Stimulated activated CD4-positive, alpha-beta T cell treated with anti-CD3 and anti-CD28 coated beads, TNF-alpha, amount 100 ng/mL, for 4 hours (primary cell): ENCODE measurements around the gene KIR2DL1.
"Not testable (repeated sequence)": the region's sequence is repeated elsewhere in the genome, so short reads cannot be mapped to it uniquely, and the experiment has no call there.

Experiments
- DNase-seq, 3 experiments: peaks; one replicate each; pipeline ENCODE4 v3.0.0-alpha.2; 2020; ENCODE audit warnings: low read depth in 3 of 3

The KIR2DL1 gene

DNA sequence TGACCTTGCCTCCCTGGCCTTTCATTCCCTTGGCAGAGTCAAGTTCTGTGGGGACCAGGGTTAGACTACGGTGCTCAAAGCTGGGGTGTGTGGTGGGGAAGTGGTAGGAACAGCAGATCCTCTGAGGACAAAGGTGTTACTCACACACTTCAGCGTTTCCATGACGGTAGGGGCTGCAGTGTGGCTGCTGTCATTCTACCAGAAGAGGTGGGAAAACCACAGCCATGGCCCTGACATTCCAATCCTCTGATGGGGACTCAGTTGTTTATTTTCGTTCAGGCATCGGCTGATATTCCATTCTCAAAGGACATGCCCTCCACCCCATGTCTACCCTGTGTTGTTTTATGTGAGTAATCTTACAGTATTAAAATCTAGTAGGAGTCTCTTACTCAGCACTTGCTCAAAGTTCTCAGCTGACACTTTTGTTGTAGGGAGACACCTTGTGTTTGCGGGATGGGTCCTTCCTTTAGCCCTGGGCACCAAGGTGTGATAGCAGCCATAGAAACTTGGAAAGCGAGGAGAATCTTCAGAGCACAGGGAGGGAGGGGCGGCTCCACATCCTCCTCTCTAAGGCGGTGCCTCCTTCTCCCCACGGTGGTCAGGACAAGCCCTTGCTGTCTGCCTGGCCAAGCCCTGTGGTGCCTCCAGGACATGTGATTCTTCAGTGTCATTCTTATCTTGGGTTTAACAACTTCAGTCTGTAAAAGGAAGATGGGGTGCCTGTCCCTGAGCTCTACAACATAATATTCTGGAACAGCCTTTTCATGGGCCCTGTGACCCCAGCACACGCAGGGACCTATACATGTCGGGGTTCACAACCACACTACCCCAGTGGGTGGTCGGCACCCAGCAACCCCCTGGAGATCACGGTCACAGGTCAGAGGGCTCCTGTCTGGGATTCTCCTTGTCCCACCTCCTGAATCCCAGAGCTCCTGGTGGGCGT, 1.7 kb downstream of the KIR2DL1 start:
- DNase-seq, result not testable (repeated sequence)

DNA sequence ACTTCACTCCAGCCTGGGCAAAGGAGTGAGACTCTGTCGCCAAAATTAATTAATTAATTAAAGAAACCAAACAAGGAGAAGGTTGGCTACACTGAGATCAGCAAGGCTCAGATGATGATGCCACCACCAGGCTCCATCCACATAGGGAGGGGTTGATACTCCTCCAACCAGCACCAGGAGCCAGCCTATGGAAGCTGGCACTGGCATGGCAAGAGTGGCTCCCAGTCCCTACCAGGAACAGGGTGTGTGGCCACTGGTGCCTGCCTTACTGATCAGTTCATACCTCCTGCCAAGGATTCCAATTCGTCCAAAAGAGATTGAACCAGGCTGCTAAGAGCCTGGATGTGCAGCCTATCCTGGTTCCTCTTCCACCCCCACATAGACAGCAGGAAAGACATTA, 3.1 kb downstream of the KIR2DL1 start:
- DNase-seq, result not testable (repeated sequence)

DNA sequence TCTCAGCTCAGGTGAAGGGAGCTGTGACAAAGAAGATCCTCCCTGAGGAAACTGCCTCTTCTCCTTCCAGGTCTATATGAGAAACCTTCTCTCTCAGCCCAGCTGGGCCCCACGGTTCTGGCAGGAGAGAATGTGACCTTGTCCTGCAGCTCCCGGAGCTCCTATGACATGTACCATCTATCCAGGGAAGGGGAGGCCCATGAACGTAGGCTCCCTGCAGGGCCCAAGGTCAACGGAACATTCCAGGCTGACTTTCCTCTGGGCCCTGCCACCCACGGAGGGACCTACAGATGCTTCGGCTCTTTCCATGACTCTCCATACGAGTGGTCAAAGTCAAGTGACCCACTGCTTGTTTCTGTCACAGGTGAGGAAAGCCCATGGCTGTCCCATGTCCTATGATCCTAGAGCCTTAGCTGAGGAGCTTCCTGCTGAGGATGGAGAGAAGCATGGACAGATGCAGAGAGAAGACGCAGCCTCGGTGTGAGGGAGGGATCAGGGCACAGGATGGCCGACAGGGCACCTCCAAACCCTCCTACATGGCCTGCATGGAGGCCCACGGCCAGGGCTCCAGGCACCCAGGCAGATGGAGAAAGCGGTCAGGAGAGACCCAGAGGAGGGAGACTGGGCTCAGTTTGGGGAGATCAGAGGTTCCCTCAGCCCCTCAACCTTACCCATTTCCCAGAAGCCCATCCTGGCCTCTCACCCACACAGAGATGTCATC, 5.7 kb downstream of the KIR2DL1 start:
- not testable (repeated sequence) for DNase-seq

DNA sequence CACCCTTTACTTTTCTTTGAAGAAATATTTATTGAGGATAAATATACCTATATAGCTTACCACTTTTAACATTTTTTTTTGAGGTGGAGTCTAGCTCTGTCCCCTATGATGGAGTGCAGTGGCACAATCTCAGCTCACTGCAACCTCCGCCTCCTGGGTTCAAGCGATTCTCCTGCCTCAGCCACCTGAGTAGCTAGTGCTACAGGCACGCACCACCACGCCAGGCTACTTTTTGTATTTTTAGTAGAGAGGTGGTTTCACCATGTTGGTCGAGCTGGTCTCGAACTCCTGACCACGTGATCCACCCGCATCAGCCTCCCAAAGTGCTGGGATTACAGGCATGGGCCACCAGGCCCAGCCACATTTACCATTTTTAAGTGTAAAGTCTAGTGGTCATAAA, 6.2 kb downstream of the KIR2DL1 start:
- not testable (repeated sequence) for DNase-seq

DNA sequence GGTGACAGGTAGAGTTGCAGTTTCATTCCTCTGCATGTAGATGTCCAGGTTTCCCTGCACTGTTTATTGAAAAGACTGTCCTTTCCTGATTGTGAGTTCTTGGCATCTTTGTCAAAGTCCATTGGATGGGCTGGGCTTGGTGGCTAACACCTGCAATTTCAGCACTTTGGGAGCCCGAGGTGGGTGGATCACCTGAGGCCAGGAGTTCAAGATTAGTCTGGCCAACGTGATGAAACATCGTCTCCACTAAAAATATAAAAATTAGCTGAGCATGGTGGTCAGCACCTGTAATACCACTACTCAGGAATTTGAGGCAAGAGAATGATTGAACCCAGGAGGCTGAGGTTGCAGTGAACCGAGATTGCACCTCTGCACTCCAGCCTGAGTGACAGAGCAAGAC, 8.3 kb downstream of the KIR2DL1 start:
- not testable (repeated sequence) for DNase-seq

DNA sequence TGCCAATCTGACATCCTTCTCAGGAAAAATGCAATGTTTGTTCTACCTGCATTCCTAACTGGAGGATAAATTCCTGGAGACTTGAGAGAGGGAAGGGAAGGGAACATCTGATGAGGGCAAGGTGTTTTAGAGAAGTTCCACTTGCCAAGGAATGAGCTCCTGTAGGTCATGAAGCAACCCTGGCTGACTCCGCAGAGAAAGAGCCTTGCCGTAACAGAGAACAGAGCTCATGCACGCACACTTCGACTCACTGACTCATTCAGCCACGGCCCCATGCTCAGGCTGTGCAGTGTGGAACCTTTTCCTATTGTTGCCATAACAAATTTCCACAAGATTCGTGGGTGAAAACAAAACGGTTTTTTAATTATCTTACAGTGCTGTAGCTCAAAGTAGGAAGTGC, 9.3 kb downstream of the KIR2DL1 start:
- DNase-seq, result not testable (repeated sequence)

DNA sequence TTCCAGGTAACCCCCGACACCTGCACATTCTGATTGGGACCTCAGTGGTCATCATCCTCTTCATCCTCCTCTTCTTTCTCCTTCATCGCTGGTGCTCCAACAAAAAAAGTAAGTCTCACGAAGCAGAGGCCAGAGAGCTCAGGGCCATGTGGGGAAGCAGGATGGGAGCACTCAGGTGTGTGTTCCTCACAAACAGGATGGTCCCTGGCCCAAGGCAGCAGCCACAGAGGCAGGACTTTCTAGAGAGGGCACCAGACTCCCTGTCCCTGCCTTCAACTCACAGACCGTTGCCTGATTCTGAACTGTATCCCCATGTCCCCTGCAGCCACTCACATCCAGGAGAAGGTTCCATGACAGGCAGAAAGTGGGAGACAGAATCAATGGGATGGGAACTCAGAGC, 13.3 kb downstream of the KIR2DL1 start:
- not testable (repeated sequence) for DNase-seq

DNA sequence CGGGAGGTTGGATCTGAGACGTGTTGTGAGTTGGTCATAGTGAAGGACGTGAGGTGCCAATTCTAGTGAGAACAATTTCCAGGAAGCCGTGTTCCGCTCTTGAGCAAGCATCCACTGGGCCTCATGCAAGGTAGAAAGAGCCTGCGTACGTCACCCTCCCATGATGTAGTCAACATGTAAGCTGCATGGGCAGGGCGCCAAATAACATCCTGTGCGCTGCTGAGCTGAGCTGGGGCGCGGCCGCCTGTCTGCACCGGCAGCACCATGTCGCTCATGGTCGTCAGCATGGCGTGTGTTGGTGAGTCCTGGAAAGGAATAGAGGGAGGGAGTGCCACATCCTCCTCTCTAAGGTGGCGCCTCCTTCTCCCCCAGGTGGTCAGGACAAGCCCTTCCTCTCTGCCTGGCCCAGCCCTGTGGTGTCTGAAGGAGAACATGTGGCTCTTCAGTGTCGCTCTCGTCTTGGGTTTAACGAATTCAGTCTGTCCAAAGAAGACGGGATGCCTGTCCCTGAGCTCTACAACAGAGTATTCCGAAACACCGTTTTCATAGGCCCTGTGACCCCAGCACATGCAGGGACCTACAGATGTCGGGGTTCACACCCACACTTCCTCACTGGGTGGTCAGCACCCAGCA, 16.6 kb downstream of the KIR2DL1 start:
- not testable (repeated sequence) for DNase-seq

DNA sequence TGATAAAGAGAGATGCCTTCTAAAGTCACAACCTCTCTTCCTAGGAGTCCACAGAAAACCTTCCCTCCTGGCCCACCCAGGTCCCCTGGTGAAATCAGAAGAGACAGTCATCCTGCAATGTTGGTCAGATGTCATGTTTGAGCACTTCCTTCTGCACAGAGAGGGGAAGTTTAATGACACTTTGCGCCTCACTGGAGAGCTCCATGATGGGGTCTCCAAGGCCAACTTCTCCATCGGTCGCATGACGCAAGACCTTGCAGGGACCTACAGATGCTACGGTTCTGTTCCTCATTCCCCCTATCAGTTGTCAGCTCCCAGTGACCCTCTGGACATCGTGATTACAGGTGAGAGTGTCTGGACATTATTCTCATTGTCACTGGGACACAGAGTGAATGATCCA, 18.6 kb downstream of the KIR2DL1 start:
- DNase-seq, result not testable (repeated sequence)

DNA sequence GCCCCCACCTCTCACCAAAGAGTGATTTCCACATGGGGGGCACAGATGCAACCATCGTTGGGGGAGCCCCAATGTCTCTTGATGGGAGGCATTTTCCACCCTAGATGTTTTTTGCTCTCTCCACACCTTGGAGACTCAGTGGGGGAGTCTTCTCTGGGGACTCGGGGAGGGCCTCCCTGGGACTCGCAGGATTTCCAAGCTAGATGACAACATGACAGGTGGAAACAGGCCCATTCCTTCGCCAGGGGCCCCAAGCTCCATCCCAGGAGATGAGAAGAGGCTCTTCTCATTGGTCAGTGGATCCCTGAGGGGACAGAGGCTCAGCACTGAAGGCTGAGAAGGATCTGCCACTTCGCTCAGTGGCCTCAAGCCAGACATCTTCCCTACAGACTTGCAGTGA, 21.1 kb downstream of the KIR2DL1 start:
- no peak for DNase-seq

DNA sequence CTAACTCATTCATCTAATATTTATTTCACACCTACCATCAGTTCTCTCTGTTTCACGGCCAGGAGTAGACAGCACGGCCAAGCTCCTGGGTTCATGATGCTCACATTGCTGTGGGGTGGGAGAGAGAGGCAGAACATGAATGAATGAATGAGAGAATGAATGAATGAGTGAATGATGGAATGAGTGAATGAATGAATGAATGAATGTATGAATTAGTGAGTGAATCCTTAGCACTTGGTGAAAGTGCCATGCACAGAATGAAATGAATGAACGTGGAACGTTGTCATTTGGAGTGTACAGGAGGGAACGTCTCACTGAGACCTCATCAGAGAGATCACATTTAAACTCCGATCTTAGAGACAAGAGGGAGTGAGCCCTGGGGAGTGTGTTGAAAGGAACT, 21.9 kb downstream of the KIR2DL1 start:
- DNase-seq, result no peak

DNA sequence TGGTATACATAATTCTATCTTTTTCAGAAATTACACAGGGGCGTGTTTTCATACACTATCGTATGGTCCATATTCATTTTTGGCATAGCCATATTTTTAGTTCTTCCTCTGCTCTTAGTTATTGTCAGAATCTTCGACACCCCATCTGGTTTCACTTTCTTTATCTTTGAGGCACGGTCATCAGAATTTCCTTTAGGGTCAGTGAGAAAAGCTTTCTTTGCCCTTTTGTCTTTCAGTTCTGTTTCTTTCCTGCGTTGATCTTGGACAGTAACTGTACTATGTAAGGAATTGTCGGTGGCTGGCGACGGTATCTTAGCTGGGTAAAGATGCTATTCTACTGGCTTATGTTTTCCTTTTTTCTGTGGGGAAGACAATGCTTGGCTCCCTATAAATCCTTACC, 23.2 kb downstream of the KIR2DL1 start:
- DNase-seq, result no peak

DNA sequence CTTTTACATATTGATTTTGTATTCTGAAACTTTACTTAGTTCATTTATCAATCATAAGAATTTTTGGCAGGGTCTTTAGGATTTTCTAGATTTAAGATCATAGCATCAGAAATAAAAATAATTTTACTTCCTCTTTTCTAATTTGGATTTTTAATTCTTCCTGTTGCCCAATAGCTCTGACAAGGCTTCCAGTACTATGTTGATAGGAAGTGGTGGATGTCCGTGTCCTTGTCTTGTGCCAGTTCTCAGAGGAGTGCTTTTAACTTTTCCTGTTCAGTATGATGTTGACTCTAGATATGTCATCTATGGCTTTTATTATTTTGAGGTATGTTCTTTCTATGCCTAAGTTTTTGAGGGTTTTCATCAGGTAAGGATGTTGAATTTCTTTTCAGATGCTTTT, 26.2 kb downstream of the KIR2DL1 start:
- DNase-seq, result no peak

DNA sequence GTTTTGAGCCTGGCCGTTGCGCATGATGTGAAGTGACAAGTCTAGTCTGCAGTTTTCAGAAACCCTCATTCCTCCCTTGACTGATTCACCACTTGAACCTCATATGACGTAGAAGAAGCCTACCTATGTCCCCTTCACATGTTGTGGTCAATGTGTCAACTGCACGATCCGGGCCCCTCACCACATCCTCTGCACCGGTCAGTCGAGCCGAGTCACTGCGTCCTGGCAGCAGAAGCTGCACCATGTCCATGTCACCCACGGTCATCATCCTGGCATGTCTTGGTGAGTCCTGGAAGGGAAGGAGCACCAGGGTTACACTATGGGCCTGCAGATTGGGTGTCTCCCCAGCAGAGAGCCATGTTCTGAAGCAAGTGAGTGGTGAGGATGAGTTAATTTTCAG, 33.8 kb downstream of the KIR2DL1 start, which contains the start of gene KIR2DL4:
KIR2DL4 (plus strand) TSS at position 201 of the 400 bp plus-strand sequence; CDS start at position 243, 42 bp downstream.
- no peak for DNase-seq

DNA sequence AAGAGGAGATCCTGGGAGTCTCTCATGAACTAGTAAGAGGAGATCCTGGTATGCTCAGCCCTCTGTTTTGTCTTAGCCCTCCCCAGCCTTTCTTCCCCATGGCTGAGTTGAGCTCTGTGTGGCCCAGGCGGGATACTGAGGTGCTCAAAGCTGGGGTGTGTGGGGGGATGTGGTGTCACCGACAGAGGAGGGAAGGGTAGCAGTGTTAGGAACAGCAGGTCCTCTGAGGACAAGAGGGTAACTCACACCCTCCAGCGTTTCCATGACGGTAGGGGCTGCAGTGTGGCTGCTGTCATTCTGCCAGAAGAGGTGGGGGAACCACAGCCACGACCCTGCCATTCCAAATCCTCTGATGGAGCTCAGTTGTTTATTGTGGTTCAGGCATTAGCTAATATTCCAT, 34.5 kb downstream of the KIR2DL1 start:
- DNase-seq, result no peak

DNA sequence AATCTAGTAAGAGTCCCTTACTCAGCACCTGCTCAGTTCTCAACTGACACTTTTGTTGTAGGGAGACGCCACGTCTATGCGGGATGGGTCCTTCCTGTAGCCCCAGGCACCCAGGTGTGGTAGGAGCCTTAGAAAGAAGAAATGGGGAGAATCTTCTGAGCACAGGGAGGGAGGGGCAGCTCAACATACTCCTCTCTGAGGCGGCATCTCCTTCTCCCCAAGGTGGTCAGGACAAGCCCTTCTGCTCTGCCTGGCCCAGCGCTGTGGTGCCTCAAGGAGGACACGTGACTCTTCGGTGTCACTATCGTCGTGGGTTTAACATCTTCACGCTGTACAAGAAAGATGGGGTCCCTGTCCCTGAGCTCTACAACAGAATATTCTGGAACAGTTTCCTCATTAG, 35.0 kb downstream of the KIR2DL1 start:
- no peak for DNase-seq

DNA sequence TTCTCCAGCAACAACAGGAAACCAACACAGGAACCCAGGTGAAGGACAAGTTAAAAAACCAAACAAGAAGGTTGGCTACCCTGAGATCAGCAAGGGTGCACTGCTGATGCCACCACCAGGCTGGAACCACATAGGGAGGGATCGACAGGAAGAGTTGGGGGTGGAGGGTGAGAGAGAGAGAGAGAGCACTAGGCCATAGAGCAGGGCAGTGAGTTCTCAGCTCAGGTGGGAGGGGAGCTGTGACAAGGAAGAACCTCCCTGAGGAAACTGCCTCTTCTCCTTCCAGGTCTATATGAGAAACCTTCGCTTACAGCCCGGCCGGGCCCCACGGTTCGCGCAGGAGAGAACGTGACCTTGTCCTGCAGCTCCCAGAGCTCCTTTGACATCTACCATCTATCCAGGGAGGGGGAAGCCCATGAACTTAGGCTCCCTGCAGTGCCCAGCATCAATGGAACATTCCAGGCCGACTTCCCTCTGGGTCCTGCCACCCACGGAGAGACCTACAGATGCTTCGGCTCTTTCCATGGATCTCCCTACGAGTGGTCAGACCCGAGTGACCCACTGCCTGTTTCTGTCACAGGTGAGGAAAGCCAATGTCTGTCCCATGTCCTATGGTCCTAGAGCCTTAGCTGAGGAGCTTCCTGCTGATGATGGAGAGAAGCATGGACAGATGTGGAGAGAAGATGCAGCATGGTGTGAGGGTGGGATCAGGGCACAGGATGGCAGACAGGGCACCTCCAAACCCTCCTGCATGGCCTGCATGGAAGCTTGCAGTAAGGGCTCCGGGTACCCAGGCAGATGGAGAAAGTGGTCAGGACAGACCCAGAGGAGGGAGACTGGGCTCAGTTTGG, 36.3 kb downstream of the KIR2DL1 start:
- no peak for DNase-seq

DNA sequence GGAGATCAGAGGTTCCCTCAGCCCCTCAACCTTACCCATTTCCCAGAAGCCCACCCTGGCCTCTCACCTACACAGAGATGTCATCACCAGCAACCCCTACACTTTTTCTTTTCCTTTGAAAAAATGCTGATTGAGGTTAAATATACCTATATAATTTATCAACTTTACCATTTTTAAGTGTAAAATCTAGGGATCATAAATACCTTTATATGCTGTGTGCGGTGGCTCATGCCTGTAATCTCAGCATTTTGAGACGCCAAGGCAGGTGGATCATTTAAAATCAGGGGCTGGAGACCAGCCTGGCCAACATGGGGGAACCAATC, 36.9 kb downstream of the KIR2DL1 start:
- DNase-seq, result no peak

DNA sequence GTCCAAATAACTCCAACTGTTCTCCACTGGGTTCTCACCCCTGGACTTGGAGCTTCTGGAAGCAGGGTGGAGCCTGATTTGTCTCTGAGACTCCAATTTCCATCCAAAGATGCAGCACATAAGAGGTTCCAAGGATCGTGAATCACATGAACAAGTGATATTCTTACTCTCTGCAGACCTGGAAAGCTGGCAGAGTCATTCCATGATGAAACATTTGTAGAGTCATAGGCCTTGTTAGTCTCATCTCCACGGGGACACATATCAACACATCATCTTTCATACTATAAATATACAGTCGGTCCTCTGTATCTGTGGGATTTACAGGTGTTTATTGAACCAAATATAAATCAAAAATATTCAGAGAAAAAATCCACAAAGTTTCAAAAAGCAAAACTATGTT, 45.0 kb downstream of the KIR2DL1 start:
- DNase-seq, result not testable (repeated sequence)

DNA sequence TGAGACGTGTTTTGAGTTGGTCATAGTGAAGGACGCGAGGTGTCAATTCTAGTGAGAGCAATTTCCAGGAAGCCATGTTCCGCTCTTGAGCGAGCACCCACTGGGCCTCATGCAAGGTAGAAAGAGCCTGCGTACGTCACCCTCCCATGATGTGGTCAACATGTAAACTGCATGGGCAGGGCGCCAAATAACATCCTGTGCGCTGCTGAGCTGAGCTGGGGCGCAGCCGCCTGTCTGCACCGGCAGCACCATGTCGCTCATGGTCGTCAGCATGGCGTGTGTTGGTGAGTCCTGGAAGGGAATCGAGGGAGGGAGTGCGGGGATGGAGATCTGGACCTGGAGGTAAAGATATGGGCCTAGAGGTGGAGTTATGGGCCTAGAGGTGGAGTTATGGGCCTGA, 46.7 kb downstream of the KIR2DL1 start, which contains the start of gene KIR3DL1:
KIR3DL1 (plus strand) TSS at position 218 of the 400 bp plus-strand sequence.
- DNase-seq, result not testable (repeated sequence)
